Stimulated activated CD4-positive, alpha-beta T cell treated with anti-CD3 and anti-CD28 coated beads, TNF-alpha, amount 100 ng/mL, for 24 hours (primary cell): Measurements from ENCODE around the gene VMAC.
"Not testable (repeated sequence)": the region's sequence is repeated elsewhere in the genome, so short reads cannot be mapped to it uniquely, and the experiment has no call there.

Experiments used
- DNase-seq, 3 experiments: peaks; one replicate each; pipeline ENCODE4 v3.0.0-alpha.2; 2020; ENCODE audit warnings: low read depth in 3 of 3

The VMAC gene

DNA sequence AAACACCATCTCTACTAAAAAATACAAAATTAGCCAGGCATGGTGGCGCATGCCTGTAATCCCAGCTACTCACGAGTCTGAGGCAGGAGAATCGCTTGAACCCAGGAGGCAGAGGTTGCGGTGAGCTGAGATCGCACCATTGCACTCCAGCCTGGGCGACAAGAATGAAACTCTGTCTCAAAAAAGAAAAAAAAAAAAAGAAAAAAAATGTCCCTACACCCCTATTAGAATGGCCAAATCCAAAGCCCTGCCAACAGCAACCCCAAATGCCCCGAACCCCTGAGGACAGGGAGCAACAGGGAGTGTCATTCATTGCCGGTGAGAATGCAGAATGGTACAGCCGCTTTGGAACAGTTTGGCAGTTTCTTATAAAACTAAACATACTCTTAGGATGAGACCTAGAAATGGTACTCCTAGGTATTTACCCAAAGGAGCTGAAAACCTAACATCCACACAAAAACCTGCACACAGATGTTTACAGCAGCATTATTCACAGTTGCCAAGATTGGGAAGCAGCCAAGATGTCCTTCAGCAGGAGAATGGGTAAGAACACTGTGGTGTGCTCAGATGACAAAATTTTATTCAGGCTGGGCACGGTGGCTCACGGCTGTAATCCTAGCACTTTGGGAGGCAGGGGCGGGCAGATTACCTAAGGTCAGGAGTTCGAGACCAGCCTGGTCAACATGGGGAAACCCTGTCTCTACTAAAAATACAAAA lies 21.4 kb upstream of the VMAC start:
- not testable (repeated sequence) for DNase-seq

DNA sequence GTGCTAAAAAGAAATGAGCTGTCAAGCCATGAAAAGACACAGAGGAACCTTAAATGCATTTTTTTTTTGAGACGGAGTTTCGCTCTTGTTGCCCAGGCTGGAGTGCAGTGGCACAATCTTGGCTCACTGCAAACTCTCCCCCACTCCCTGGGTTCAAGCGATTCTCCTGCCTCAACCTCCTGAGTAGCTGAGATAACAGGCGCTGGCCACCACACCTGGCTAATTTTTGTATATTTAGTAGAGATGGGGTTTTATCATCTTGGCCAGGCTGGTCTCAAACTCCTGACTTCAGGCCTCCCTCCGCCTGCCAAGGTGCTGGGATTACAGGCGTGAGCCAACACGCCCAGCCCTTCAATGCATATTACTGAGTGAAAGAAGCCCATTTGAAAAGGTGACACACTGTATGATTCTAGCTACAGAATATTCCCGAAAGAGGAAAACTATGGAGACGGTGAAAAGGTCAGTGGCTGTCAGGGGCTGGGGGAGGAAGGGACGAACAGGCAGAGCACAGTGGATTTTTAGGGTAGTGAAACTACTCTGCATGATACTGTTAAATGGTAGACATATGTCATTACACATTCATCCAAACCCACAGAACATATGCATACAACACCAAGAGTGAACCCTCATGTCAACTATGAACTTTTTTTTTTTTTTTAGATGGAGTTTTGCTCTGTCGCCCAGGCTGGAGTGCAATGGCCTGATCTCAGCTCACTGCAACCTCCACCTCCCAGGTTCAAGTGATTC lies 20.4 kb upstream of the VMAC start:
- not testable (repeated sequence) for DNase-seq

DNA sequence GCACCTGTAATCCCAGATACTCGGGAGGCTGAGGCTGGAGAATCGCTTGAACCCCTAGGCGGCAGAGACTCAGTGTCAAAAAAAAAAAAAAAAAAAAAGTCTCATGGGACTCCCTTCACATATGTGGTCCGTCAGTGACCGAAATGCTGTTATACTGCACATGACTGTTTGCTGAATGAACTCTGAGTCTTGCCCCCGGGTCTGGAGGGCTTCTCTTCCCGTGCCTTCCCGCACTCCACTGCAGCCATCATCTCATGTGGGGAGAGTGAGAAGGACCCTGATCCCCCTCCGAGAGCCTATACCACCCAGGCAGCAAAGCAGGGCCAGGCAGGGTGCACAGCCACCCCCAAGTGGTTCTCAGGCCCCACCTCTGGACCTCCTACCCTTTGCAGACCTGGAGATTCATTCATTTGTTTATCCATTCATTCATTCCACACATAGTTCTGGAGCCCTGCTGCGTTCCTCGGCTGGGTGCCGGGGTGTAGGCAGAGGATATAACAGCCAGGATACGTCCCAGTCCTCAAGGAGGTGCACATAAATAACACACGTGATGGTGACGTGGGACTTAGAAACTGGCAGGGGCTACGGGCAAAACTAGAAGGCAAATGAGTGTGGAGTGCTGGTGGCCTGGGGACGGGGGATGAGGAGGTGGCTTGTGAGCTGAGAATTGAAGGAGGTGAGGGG lies 15.2 kb upstream of the VMAC start:
- DNase-seq = no peak

DNA sequence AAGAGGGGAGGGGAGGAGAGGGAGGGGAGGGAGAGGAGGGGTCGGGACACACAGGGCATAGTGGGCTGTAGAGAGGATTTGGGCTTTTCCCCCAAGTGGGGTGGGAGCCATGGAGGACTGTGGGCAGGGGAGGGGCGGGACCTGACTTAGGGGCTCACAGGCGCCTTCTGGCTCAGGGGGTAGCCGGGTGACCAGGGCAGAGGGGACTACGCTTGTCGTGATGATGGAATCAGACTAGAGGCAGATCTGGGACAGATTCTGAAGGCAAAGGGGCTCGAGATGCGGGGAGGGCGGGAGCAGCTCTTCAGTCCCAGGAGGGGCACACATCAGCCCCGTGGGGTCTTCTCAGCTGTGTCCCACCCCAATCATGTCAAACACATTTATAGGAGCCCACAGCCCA lies 14.6 kb upstream of the VMAC start:
- DNase-seq = no peak

DNA sequence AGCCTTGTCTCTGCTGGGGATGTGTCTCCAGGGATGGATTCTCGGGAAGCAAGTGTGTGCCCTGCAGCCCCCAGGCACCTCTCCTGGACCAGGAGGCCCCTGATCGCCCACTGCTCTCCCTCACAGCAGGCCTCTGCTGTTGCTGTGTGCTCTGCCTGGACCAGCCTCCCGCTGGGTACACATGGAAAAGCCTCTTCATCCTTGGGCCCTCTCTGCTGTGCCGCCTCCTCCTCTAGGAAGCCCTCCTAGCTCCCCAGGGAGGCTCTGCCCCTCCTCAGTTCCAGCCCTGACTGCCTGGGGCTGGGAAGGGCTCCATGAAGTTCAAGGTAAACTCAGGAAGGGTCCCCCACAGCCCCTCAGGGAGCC lies 13.1 kb upstream of the VMAC start:
- DNase-seq = no peak

DNA sequence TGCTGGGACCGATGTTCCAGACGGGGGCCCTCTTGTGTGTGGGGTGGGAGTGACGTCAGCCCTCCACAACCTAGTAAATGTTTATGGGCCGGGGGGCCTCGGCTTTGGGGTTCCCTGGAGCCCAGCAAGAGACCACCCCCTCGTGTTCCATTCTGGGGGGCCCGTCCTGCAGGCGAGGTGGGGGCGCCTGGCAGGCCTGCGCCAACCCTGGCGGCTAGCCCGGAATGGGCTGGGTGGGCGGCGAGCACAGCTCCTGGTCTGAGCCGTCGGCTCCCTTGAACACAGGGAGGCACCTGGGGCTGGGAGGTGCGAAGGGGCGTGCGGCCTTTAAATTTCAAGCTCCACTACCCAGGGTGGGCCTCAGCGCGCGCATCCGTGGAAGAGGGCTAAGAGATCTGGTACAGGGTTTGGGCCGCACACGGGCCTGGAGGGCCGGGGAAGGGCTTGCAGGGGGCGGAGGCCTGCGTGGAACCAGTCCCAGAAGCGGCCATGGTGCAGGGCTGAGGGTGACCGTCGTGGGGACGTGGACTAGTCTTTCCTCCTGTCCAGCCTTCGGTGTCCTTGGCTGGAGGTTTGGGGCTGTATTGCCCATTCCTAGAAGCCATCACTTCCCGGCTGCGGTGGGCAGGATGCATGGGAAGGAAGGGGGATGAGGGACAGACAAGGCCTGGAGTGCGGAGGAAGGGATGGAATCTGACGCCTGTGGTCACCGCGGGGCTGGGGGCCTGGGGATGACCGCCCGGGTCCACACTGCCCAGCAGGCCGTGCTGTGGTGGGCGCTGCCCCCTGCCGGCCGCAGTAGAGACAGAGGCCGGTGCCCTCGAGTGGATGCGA lies 12.5 kb upstream of the VMAC start:
- no peak for DNase-seq

DNA sequence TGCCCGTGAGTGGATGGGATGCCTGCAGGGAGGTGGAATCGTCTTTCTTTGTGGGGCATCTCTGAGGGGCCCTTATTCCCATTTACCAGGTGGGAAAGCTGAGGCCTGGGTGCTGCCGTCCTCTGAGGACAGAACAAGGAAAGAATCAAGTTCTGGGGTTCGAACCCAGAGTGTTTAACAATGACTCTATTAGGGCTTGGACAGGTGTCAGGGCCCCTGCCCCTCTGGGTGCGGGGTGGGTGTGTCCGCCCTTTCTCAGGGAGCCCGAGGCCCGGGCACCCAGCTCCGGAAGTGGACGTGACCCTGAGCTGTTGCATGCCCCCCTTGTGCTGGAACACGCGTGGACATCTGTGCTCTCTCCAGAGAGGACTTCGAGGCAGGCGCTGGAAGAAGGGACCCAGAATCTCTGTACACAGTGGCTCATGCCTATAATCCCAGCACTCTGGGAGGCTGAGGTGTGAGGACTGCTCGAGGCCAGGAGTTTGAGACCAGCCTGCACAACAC lies 11.8 kb upstream of the VMAC start:
- no peak for DNase-seq

DNA sequence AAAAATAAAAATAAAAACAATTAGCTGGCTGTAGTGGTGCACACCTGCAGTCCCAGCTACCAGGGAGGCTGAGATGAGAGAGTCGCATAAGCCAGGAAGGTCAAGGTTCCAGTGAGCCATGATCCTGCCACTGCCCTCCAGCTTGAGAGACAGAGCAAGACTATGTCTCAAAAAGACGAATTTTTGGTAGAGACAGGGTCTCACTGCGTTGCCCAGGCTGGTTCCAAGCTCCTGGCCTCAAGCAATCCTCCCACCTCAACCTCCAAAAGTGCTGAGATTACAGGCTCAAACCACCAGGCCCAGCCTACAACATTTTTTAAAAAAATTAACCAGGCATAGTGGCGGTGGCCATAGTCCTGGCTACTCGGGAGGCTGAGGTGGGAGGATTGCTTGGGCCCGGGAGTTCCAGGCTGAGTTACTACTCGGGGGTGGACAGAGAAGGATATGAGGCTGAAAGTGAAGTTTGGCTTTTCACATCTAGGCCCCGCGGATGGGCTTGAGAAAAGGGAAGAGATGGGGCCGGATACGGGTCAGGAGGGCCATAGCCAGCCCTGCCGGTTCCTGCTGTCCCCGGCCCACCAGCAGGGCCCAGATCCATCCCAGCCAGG lies 11.3 kb upstream of the VMAC start:
- DNase-seq = no peak

DNA sequence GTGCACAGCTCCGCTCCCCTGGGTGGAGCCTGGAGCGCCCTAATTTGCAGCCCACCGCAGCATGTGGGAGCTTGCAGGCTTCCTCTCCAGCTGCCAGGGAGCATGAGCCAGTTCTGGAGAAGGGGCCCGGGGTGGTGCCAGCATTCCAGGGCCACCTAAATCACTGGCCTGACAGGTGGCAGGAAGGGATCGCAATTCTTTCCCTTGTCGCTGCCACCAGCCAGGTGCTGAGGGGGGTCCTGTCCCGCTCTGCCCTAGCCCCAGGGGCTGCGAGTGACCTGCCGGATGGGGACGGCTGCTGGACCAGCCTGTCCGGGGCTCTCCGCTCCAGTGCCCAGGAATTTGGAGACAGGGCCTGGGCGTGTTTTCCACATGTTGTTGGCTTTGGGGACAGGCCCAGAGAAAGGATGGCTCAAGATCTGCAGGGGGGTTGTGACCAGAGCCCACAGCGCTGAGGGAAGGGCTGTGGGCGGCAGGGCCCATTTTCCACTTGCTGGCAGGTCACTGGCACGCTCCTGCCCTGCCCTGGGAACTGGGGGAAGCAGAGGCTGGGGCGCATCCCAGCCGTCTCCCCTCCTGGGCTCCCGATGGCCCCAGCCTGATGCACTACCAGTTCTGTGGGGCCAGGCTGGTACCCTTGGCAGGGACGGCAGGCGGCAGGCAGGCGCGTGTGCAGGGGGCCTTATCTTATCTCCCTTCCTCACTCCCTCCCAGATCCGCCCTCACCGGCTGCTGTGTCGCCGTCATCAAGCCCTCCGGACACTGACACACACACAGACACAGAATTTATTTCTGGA lies 10.6 kb upstream of the VMAC start:
- DNase-seq = no peak

DNA sequence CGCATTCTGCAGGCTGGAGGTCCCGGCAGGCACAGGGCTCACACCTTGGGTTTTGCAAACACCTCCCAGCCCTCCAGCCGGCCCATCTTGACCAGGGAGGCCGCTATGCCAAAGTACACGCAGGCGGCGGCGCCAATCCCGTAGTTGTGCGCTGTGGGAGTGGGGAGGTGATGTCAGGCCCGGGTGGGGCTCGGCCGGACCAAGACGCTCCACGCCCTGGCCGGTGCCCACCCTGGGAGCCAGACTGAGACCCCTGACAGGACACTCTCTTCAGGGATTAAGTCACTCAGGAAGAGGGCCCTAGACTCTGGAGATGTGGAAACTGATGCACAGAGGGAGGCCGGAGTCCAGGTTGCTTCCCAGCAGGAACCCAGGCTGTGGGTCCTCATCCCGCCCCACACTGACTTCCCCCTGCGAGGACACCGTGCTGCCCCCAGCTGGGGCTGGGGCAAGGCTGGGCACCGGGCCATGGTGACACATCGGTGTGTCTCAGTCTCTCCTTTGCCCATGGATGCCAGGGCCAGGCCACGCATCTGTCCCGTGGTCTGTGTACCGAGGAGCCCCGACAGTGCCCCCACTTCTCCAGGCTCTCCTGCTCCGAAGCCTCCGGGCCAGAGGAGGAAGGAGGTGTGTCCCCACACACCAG lies 9.8 kb upstream of the VMAC start:
- DNase-seq = no peak

DNA sequence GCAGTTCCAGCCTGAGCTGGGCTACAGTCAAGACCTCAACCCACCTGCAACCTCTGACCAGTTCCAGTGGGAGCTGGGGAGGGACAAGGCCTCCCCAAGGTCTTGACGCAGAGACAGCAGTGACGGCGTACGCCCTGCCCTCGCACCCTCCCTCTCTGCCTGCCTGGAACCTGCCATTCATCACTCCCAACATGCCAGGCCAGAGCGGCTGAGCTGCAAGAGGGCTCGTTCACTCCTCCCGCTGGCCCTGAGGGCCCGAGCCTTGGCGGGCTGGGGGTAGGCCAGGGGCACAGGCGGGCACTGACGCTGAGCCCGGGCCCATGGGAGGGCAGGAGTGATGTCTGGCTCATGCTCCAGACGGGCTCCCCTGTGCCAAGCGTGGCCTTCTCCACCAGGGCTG lies 9.3 kb upstream of the VMAC start:
- DNase-seq = no peak

DNA sequence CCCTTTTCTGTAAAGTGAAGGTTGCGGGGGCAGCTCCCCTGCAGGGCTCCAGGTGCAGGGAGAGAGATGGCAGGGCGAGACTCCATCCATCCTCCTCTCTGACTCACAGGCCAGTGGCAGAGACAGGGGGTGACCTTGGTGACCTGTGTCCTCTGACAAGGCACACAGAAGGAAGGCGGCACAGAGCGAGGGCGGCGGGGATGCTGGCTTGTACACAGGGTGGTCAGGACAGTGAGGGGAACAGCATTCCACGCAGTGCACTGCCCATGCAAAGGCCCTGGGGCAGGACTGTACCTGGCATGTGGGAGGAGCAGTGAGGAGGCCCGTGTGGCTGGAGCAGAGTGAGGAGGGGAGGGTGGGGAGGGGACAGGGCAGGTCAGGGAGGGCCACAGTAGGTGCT lies 8.8 kb upstream of the VMAC start:
- no peak for DNase-seq

DNA sequence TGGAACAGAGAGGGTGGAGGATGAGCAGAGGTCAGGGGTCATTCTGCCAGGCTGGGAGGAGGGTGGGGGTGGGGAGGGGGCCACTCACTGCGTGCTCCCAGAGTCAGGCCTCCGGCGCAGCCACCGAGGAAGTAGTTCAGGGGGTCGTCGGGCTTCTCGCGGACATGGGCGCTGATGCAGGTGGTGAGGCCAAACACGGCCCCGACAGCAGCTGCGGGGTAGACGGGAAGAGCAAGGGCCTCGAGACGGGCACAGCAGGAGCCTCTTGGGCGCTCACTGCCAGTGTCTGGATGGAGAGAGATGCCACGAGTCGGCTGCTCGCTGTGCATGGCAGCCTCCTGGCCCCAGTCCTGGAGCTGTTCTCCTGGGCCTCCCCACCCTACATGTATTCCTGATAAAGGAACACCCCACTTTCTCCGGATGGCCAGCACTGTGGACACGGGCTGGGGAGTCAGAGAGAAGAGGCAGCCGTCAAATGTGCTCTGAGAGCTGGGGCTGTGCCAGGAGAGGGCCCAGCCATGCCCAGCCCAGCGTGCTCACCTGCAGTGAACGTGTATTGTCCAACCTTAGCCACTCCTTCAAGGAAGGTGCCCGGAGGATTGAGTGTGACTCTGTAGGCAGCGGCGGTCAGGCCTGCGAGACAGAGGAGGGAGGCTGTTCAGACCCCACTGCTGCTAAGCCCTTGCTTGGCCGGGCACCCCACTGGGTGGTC lies 8.2 kb upstream of the VMAC start:
- no peak for DNase-seq

DNA sequence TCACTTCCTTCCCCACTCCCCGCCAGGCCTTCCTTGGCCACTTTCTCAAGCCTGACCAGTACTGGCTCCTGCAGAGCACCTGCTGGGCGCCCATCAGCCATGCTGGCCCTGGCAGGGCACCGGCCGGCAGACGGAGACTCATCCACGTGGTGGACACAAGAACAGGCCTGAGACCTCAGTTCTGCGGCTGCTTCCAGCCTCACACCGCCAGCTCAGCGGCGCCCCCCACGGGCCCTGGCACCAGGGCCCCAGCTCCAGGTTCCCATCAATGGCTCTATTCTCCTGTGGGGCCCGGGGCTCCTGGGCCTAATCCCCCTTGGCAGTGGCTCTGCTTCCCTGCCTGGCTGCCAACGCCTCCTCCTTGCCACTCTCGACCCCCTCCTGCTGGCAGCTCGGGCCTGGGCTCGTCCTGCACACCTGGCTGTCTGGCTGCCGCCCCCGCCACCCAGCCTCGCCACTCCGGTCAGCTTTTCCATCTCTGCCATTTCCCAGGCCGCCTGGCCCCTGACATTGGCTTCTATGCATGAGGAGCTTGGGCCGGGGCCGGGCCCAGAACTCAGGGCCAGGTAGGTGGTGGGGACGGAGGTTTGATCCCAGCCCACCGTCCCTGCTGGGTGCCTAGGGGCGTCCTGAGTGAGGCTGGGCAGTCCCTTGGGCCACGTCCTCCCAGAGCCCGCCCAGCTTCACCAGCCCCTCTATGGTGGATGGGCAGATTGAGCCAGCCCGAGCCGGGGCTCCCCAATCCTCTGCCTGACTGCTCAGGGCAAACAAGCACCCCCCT lies 7.3 kb upstream of the VMAC start:
- DNase-seq = no peak

DNA sequence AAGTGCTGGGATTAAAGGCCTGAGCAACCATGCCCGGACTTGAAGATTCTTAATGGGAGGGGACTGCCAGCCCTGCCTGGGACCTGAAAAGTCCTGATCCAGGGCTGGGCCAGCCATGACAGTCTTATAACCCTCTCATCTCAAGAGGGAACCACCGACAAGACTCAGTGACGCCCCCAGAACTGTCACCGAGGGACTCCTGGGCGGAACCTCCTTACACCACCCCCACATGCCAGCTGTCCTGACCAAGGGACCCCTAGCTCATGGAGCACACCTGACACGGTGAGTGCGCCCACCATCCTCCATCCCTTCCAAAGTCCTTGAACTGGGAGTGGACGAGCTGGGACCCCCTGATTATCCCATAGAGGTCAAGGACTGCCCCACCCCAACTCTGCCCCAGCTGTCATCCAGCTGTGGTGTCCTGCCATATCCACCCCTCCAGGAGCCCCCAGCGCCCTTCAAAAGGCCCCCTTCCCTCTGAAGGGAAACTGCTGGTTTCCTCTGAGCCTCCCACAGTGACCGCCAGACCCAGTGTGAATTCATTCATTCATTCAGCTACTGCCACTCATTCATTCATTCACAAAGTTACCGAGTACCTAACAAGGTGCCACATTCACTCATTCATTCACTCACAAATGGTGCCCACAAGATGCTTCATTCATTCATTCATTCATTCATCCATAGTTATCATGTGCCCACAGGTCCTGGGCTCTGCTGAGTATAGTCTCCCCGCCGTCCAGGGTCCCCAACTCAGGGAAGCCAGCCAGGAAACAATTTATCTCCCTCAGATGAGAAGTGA lies 4.7 kb upstream of the VMAC start:
- no peak for DNase-seq

DNA sequence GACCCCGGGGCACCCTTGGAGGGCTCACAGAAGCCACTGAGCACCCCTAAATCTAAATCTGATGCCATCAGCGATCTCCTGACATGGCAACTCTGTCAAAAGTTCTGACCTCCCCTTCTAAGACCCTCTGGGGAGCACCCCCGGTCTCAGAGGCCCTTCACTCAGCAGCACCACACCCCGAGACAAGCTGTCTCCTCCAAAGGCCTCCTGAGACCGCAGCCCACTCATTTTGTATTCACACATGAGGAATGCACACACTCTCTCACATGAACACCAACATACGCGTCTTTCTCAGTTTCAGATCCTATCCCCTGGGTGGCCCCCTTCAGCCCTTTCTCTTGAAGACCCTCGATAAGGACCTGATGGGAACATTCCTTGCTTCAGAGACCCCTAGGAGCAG lies 3.7 kb upstream of the VMAC start:
- DNase-seq = no peak

DNA sequence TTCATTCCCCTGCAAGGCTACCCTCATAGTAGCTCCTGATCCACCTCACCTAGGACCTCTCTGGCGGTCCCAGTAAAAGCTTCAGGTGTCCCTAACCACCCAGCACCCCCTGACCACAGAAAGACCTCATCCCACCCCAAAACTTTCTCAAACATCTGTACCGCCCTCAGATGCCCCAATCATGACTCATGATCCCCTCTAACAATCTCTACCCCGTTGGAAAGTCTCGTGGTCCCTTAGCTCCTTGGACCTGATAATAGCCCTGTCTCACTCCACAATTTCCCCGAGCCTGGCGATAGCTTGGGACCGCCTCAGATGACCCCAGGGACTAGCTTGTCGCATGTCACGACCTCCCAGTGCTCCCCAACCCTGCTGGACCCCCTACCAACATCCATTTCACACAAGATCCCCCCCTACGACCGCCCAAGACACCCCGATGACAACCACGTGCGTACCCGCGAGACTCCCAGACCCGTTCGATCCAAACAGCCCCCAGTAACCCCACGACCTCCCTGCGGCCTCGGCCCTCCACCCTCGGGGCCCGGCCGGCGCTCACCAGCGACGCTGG lies 1.5 kb upstream of the VMAC start:
- no peak for DNase-seq
